DLD1 (cell line): Measurements from ENCODE around the gene PDE6B.
"Not testable (repeated sequence)": the region's sequence is repeated elsewhere in the genome, so short reads cannot be mapped to it uniquely, and the experiment has no call there.

Experiments used
- in situ Hi-C: cut with HindIII; loops from 2 replicates; pipeline ENCODE4 v1.10.0; 2017; ENCODE audit warnings: low sequenced_read_pairs

Gene PDE6B

GRCh38 chr4:624705-625590 is at the start of gene PDE6B:
PDE6B (plus strand) TSS chr4:625573; CDS start chr4:625627, 54 bp downstream.
- in situ Hi-C loops, result loop anchor here (25.0 kb wide), 1 partner anchor 787 kb away; the partner anchor contains the start of gene NKX1-1

DNA sequence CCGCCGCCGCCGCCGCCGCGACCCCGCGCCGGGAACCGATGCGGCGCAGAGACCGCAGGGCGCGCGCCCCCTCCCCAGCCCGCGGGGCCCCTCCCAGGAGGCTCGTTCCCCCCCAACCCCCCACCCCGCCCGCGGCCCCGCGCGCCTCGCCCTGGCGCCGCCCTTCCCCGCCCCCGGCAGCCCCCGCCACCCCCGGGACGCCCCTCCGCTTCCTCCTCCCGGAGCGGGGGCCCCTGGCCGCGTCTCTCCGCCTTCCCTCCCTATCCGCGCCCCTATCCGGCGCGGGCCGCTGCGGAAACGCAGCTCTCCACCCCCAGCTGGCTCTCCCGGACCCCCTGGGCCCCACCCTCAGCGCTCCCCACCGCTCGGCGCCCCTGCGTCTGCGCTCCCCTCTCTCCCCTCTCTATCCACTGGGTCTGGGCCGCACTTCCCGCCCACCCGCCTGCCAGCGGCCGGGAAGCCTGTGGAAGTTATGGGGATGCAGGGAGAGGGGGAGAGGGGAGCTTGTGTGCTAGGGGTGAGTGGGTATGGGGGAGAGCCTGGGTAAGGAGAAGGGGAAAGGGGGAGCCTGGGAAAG is 49.0 kb upstream of the PDE6B start, which contains the start of gene TMEM271:
TSS of gene TMEM271 (minus strand) at position 51 of the 577 bp plus-strand sequence. CDS start 233 bp downstream, outside the sequence.
- in situ Hi-C loops, result no loop called here

DNA sequence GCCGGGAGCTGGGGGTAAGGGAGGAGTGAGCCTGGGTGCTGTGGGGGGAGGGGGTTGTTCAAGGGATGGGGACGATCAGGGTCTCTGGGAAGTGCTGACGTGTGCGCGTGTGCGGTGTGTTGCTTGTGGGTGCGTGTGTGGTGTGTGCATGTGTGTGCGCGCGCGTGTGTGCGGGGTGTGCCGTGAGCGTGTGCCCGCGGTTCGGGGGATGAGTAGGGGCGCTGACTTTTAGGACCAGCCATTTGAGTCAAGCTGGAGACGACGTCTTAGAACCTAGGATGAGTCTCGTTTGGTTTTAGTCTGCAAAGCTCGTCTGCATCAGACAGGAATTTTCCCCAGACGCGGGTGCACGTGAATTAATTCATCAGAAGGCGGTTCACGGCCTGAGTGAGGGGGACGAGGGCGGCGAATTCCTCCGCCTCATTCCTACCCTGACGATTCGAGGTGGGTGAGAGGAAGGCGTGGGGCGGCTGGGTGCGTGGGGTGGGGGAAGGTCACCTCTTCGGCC is 48.3 kb upstream of the PDE6B start:
- in situ Hi-C loops, result no loop called here

GRCh38 chr4:577499-578450 is 47.6 kb upstream of the PDE6B start:
- in situ Hi-C loops, result no loop called here

GRCh38 chr4:578451-579443 is 46.6 kb upstream of the PDE6B start:
- in situ Hi-C loops, result no loop called here

DNA sequence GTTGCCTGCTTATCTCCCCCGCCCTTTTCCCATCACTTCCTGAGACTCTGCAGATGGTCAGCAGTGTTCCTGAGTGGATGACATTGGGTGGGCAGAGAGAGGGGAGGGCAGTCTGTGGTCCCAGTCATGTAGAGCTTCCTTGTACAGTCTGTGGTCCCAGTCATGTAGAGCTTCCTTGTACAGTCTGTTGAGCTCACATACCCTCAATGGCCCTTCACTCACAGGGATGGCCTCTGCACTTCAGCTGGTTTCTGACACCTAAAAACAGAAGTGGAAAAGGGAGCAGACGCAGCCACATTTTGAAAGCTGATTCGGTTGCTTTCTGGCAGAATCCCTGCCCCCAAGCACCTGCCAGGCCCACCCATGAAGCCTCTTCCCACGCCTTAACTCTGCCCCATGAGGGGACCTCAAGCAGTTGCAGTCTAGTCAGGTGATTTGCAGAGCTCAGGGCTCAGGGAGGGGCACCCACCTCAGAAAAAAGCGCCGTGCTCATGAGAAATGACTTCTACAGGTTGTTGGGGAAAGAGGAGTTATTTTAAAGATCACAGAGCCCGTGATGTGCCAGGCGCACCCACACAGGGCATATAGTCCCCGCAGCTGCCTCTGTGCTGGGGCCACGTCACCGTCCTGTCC is 45.7 kb upstream of the PDE6B start:
- in situ Hi-C loops, result no loop called here

DNA sequence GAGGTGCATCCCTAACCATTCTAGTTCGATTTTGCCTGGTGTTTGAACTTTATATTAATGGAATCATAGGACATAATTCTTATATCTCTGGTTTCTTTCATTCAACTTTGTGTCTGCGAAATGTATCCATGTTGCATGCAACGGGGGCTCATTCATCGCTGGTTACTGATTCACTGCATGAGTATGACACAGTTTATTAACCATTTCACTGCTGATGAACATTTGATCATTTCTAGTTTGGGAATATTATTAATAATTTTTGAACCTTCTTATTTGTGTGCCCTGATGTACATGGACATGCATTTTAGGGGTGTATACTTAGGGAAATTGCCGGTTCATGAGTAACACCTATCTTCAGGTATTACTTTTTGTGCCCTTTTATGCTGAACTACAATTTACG is 44.2 kb upstream of the PDE6B start:
- in situ Hi-C loops, result no loop called here

GRCh38 chr4:581753-582361 is 43.5 kb upstream of the PDE6B start:
- in situ Hi-C loops, result no loop called here

DNA sequence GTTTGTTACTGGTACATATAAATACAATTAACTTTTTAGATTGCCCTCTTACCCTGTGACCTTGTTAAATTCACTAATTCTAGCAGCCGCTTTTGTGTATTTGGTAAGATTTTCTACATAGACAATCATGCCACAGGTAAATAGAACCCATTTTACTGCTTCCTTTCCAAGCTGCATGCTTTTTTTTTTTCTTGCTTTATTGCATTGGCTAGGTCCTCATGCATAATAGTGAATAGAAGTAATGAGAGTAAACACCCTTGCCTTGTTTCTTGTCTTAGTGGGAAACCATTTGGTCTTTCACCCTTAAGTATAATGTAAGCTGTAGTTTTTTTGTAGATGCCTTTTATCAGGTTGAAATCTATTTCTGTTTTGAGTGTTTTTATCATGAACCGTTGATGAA is 41.6 kb upstream of the PDE6B start:
- in situ Hi-C loops, result no loop called here

DNA sequence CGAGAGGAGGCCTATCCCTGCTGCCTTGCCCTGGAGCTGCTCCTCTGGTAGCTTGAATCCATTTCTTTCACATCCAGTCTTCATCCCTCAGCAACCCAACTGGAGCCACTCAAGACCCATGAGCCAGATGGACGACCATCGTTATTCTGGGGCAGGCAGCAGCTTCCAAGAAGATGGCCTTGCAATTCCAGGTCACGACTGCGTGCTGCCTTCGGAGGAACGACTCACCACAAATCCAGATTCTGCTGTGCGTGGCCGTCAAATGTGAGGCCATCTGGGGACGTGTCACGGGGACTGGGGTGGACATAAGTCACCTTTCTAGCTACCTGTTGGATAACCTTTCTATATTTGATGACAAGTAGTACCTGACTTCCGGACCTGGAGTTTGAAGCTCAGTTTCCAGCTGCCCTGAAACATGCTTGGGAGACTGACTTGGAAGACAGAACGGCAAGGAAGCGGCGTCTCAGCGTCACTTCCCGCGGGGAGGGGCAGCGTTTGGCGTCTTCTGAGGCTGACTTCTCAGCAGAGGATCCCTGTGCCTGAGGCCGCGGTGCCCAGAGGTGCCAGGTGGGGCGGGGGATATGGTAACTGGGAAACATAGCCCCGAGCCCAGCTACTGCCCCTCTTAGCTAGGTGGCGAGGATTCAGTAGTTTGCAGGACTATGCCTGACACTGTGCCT is 37.6 kb upstream of the PDE6B start:
- in situ Hi-C loops, result no loop called here

DNA sequence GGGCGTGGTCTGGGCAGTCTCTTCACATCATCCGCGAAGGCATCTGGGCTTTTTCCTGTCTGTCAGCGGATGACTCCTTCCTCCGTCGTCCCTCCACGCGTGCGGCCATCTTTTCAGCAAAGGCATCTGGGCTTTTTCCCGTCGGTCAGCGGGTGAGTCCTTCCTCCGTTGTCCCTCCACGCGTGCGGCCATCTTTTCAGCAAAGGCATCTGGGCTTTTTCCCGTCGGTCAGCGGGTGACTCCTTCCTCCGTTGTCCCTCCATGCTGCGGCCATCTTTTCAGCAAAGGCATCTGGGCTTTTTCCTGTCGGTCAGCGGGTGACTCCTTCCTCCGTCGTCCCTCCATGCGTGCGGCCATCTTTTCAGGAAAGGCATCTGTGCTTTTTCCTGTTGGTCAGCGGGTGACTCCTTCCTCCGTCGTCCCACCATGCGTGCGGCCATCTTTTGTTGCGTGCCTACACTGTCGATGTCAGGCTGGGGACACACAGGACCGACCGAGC is 37.0 kb upstream of the PDE6B start:
- in situ Hi-C loops, result no loop called here

GRCh38 chr4:589219-589963 is 36.0 kb upstream of the PDE6B start:
- in situ Hi-C loops, result no loop called here

DNA sequence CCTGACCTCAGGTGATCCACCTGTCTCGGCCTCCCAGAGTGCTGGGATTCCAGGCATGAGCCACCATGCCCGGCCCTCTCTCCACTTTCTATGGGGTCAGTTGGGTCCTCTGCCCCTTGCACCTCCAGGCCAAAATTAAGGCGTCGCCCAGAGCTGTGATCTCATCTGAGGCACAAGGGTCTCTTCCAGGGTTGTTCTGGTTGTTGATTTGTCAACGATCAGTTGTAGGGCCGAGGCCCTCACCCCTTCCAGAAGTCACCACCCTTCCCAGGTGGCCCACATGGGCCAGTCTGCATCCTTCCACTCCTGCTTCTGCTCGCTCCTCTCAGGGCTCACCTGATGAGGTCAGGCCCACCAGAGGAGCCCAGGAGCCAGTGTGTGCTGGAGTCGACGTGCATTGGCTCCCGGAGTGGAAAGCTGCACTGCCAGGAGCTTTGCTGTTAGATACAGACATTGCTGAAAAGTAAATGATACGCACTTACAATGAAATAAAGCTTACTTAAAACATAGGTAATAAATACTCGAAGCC is 35.0 kb upstream of the PDE6B start:
- in situ Hi-C loops, result no loop called here

GRCh38 chr4:592178-592577 is 33.2 kb upstream of the PDE6B start:
- in situ Hi-C loops, result not testable (repeated sequence)

DNA sequence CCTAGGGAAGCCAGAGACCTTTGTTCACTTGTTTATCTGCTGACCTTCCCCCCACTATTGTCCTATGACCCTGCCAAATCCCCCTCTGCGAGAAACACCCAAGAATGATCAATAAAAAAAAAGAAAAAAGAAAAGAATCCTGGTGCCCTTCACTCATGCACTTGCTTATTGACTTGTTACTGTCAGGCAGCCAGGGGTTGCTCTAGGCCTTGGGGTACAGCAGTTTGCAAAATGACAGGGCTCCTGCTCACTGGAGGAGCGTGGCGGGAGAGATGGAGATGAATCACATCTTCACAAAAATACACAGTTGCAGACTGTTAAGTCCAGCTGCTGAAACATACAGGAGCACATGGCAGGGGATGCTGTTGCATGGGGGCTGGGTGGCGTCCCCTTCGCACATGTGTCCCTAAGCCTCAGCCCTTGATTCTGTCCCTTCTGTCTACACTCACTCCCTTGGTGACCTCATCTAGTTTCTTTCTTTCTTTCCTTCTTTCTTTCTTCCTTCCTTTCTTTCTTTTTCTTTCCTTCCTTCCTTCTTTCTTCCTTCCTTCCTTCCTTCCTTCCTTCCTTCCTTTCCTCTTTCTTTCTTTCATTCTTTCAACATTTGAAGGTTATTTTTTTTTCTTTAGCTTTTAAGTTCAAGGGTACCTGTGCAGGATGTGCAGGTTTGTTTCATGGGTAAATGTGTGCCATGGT is 32.4 kb upstream of the PDE6B start:
- in situ Hi-C loops, result no loop called here

DNA sequence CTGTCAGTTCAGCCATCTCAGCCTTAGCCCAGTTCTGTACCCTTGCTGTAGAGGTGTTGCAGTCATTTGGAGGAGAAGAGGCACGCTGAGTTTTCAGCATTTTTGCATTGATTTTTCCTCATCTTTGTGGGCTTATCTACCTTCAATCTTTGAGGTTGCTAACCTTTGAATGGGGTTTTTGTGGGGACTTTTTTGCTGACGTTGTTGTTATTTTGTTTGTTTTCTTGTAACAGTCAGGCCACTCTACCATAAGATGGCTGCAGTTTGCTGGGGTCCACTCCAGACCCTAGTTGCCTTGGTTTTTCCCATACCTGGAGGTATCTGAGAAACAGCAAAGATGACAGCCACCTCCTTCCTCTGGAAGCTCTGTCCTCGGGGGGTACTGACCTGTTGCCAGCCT is 26.4 kb upstream of the PDE6B start:
- in situ Hi-C loops, result no loop called here
